Measurements from ENCODE around the gene IFNL3. TPM values are rescaled to one million over a fixed set of nuclear protein-coding genes. Genes with fewer than 3 reads are reported as not detected.
"Not testable (repeated sequence)": the region's sequence is repeated elsewhere in the genome, so short reads cannot be mapped to it uniquely, and the experiment has no call there.

The IFNL3 gene
- total RNA-seq (2014; rRNA removed; shearing (Covaris generic)): not detected in 2 replicates

- not testable (repeated sequence) for DNase-seq (ENCODE audit: low read depth)
These were observed at the start of gene IFNL3 for GRCh38 chr19:39244410-39245100. IFNL3 (minus strand) TSS chr19:39245006; CDS start chr19:39244967, 39 bp downstream.

DNA sequence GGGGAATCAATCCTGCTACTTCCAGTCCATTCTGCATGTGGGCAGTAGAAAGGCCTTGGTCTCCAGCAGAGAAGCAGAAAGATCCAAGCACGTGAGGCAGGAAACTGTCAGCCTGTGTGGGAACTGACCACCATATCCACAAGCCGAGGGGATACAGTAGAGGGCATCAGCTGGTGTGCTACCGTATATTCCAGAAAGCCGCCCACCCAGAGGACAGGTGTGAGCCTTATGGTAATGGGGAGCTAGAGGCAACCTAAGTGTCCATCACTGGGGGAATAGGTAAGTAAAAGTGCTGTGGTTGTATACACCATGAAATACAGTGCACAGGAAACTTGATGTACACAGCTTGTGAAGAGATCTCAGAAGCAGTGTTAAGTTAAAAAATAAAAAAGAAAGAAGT lies 48.6 kb upstream of the IFNL3 start:
- DNase-seq (ENCODE audit: low read depth): no peak

DNA sequence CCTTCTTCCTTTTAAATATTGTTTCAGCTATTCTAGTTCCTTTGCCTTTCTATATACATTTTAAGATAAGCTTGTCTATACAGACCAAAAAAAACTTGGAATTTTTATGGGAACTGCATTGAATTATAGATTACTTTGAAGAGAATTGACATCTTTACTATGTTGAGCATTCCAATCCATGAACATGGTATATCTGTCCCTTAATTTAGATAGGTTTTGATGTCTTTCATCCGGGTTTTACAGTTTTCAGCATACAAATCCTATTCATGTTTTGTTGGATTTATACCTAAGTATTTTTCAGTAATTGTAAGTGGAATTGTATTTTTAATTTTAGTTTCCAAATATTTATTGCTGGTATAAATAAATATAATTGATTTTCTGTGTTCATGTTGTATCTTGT lies 39.2 kb upstream of the IFNL3 start:
- no peak for DNase-seq (ENCODE audit: low read depth)

DNA sequence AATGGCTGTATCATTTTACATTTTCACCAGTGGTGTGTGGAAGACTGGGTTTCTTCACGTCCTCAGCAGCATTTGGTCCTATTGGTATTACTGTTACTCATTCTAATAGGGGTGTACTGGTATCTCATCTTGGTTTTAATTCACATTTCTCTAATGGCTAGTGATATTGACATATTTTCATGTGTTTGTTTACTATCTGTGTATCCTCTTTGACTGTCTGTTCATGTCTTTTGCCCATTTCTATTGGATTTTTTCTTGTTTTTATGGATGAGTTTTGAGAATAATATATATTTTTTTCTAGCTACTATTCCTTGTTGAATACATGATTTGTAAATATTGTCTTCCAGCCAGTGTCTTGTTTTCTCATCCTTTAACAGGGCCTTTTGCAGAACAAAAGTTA lies 37.2 kb upstream of the IFNL3 start:
- no peak for DNase-seq (ENCODE audit: low read depth)

DNA sequence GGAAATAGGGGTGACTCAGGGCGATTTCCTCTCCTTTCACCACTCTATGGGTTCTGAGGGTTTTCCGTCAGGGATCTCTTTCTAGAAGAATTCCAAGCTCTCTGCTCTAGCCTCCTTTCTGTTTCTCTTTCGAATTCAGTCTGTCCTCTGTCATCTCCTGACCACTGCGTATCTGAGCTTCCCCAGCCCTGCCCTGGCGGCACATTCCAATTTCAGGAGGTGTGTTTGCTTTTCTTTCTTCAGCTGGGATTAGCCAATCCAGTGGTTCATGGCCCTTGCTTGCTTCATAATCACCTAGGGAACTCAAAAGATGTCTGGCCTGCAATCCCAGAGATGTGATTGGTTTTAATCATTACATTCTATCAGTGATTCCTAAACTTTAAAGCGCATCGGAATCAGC lies 32.8 kb upstream of the IFNL3 start:
- peak; percentile 56 for DNase-seq (ENCODE audit: low read depth)

GRCh38 chr19:39276740-39277139 lies 31.9 kb upstream of the IFNL3 start:
- DNase-seq (ENCODE audit: low read depth): no peak

GRCh38 chr19:39275578-39275977 lies 30.8 kb upstream of the IFNL3 start:
- no peak for DNase-seq (ENCODE audit: low read depth)

DNA sequence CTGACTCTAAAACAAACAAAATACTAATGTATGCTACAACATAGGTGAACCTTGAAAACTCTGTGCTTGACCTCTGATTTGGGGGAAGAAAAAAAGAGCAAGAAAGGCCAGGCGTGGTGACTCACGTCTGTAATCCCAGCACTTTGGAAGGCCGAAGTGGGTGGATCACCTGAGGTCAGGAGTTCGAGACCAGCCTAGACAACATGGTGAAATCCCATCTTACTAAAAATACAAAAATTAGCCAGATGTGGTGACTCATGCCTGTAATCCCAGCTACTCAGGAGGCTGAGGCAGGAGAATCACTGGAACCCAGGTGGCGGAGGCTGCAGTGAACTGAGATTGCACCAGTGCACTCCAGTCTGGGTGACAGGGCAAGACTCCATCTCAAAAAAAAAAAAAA lies 29.1 kb upstream of the IFNL3 start:
- DNase-seq (ENCODE audit: low read depth): peak; percentile 31

DNA sequence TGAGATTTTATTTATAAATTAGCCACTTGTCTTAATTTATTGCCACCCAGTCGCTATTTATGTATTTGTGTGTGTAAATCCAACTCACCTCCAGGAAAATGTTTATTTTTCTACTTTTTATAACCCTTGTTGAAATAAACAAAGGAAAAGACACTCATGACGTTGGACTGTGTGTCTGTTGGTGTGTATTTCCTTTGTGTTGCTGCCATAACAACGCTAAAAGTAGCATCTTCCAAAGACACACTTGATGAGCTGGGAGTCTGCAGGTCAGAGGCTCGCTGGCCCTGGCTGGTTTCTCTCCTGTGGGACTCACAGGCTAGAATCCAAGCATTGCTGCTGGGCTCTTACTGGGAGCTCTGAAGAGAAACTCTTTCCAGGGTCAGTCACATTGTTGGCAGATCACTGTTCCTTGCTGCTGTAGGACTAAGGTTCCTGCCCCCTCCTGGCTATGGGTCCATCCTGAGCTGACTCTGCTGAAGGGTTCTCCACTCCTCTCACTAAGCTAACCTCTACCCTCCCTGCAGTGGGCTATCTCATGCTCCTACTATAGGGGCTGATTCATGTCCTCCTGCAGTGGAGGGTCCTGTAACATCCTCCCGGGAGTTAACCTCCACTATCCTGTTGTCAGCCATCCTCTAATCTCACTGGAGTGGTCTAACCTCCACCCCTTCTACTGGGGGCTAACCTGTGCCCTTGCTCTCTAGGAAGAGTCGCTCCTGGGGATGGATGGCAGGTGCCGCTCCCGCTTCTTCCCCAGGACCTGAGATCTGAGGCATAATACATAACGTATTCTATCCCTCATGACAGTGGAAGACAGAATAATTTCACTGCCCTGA lies 25.4 kb upstream of the IFNL3 start:
- peak; percentile 85 for DNase-seq (ENCODE audit: low read depth)

DNA sequence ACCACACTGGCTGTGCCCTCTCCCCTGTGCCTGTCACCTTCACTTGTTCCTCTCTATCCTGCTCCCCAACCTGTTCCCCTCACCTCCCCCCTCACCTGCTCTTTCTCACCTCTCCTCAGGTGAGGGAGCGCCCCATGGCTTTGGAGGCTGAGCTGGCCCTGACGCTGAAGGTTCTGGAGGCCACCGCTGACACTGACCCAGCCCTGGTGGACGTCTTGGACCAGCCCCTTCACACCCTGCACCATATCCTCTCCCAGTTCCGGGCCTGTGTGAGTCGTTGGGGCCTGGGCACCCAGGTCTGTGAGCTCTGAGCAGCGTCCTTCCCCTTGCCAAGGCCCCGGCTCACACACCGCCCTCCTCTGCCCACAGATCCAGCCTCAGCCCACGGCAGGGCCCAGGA lies 24.6 kb upstream of the IFNL3 start:
- DNase-seq (ENCODE audit: low read depth): not testable (repeated sequence)

DNA sequence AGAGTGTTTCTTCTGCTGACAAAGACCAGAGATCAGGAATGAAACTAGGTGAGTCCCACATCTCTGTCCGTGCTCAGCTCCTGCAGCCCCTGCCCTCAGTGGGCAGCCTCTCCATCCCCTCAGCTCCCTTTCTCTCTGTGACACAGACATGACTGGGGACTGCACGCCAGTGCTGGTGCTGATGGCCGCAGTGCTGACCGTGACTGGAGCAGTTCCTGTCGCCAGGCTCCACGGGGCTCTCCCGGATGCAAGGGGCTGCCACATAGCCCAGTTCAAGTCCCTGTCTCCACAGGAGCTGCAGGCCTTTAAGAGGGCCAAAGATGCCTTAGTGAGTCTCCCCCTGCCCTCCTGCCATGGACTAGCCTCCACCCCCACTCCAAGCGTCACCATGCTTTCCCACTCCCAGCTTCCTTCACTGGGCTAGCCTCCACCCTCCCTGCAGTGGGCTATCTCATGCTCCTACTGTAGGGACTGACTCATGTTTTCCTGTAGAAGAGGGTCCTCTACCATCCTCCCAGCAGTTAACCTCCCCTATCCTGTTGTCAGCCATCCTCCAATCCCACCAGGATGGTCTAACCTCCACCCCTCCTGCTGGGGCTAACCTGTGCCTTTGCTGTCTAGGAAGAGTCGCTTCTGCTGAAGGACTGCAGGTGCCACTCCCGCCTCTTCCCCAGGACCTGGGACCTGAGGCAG lies 23.9 kb upstream of the IFNL3 start:
- DNase-seq (ENCODE audit: low read depth): not testable (repeated sequence)

DNA sequence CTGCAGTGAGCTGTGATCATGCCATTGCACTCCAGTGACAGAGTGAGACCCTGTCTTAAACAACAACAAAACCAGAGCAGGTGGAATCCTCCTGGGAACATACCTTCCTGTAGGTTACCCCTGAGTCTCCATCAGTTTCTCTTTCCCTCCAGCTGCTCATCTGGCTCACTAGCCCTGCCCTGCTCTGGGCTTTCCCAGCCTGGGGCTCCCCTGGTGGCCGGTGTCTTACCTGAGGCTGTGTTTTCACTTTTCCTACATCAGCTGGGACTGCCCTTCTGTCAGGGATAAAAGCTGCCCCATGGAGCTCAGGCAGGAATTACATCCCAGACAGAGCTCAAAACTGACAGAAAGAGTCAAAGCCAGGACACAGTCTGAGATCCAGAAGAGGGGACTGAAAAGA lies 23.3 kb upstream of the IFNL3 start, which contains the start of gene IFNL2:
TSS of gene IFNL2 (plus strand) at position 312 of the 400 bp plus-strand sequence. CDS start 173 bp downstream, outside the sequence.
- not testable (repeated sequence) for DNase-seq (ENCODE audit: low read depth)

DNA sequence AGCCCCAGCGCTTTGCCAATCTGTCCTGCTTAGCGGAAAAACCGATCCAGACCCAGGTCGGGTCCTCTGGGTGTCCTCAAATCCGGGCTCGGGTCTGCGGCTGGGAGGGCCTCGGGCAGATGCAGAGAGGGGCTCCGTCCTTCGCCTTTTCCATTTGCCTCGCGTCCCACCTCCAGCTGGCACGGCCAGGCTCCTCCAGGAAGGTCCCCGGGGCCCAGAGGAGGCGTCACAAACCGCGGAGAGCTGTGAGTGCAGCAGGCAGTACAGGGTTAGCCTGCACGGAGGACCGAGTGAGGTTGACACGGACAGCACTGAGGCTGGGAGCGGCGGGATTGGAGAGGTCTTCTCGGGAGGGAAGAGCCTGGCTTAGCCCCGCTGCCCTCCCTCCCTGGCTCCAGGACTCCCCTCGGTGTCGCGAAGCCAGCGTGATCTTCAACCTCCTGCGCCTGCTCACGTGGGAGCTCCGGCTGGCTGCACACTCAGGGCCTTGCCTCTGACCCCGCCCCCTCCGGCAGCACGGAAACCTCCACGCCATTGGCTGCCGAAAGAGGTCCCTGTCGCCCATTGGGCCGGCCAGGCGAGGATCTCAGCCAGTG lies 20.6 kb upstream of the IFNL3 start:
- no peak for DNase-seq (ENCODE audit: low read depth)

GRCh38 chr19:39264306-39265290 lies 19.8 kb upstream of the IFNL3 start:
- DNase-seq (ENCODE audit: low read depth): peak; percentile 22

DNA sequence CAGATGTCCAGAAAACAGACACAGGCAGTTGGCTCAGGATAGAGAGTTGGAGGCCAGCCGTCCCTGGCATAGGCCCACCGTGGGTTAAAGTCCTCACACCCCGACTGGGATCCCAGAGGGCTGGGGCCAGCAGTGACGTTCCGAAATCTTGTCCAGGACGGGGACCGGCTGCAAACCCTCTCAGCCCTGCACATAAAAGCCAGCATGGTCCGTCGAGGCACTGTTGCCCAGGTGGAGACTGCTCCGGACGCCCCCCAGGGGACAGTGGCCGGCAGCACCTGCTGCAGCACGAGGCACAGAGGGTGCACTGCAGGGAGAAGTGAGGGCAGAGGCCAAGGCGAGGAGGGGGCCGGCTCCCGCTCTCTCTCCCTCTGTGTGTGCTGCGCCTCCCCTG lies 19.1 kb upstream of the IFNL3 start:
- no peak for DNase-seq (ENCODE audit: low read depth)

DNA sequence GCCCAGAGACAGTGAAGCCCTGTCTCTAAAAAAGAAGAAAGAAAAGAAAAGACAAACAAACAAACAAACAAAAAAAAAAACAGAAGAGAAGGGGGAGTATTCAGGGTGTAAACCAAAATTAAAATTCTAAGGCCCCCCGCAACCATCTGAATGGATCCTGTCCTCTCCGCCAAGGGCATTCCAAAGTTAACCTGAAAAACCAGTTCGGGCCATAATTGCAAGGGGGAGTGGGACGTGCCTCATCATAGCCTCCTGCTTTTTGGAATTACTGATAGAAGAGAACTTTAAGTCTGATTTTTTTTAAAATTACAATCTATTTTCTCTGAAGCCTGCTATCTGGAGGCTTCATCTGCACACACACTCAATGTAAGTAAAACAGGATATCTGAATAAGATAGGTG lies 17.7 kb upstream of the IFNL3 start:
- DNase-seq (ENCODE audit: low read depth): no peak

GRCh38 chr19:39261704-39262103 lies 16.9 kb upstream of the IFNL3 start:
- DNase-seq (ENCODE audit: low read depth): no peak

GRCh38 chr19:39257227-39257626 lies 12.4 kb upstream of the IFNL3 start:
- DNase-seq (ENCODE audit: low read depth): no peak

DNA sequence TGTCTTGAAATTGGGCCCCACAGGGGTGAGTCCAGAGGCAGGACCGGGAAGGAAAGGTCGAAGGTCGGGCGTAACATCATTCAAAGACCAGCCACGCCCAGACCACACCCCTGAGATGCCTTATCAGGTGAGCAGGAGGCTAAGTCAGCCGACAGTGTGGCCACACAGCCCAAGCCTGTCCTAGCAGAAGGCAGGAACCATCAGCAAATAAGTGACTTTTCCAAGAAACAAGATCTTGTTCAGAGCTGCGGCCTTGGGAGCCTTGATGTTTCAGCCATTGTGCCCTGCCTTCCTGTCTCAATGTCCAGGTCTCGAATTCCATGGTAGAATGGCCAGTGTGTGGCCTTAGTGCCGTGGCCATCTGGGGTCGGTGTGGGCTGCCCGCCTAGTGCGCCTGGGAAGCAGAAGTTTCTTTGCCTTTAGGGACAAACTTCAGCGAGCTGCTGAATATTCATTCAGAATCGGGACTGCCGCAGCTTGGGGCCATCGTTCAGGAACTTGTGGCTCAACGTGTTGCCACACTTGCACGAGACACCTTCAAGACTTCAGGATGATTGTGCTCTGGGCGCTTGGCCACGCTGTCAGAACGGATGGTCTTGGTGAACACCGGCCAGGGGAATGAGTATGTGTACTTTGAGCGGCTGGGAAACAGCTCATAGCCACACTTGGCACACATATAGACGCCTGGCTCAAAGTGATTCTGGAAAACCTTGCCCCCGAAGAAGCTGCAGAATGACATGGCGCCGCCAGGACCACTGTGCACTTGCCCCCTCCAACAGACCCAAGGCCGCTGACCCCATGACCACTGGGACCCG lies 9.9 kb upstream of the IFNL3 start:
- no peak for DNase-seq (ENCODE audit: low read depth)
